T-helper 2 cell treated with Interferon-gamma antibody and Interleukin-4, amounts not matched to agents 100 ng/mL and 5 ng/mL, for 36 hours (primary cell): Measurements from ENCODE around the gene GAR1. TPM values are rescaled to one million over a fixed set of nuclear protein-coding genes. Genes with fewer than 3 reads are reported as not detected.
"Not testable (repeated sequence)": the region's sequence is repeated elsewhere in the genome, so short reads cannot be mapped to it uniquely, and the experiment has no call there.

Source experiments
- intact Hi-C: fragments of 100-400 bp; cut with micrococcal nuclease; formaldehyde crosslinking; loops from one replicate; pipeline ENCODE4 v1.15.1; 2023
- total RNA-seq: library from RNA; stranded (reverse); gene quantifications from 2 replicates; pipeline ENCODE4 v1.2.3, GENCODE V29; 2022

GAR1 gene
- 32.9 and 39.3 TPM in 2 replicates for total RNA-seq

DNA sequence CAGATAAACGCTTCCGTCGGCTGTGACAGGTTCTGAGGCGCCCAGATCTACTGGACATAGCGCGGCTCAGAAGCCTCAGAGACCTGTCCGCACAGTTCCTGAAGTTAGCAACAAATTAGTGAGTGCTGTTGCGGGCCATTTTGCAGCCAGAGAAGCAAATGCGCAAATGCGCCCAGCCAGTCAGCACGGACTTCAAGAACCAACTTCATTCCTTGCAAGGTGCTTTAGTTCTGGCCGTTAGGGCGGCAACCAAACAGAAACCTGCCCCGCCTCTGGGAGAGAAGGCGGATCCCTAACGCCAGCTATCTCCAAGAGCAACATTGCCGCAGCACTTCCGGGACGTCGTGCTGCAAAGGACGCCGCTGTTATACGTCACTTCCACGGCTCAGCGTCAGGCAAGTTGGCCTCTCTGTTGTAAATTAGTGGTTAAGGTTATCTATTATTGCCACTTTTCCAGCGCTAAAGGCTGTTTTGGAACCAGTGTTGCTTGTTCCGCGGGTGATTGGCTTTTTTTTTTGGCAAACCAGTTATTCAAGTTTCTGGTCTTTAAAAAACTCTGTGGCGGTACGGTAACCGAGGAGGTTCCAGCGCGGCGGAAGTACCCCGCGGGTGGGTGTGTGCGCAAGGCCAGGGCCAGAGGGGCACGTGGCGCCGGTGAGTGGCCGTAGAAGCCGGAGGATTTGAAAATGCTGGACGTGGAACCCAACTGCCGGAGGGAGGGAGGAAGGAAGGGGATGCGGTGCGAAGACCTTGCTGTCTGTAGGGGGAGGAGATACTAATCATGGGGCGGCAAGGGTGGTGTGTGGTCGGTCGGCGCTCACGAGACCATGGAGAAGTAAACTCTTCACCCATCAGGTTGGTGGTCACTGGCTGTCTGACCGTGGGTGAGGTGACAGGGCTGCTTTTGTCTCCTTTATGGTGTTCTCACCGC is at the start of gene GAR1:
TSS of gene GAR1 (plus strand) at position 612 of the 931 bp plus-strand sequence. CDS start 403 bp downstream, outside the sequence.
- intact Hi-C loops, result loop anchor here (1.0 to 10.0 kb wide), 13 partner anchors 11 to 1825 kb away; partner anchors contain the start of genes CASP6, PLA2G12A, RPL34 and SEC24B

DNA sequence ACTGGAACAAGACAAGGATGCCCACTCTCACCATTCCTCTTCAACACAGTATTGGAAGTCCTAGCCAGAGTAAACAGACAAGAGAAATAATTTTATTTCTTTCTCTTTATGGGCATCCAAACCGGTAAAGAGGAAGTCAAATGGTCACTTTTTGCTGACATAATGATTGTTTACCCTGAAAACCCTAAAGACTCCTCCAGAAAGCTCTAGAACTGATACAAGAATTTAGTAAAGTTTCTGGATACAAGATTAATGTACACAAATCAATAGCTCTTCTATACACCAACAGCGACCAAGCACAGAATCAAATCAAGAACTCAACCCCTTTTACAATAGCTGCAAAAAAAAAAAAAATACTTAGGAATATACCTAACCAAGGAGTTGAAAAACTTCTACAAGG is 33.5 kb upstream of the GAR1 start:
- intact Hi-C loops, result not testable (repeated sequence)

DNA sequence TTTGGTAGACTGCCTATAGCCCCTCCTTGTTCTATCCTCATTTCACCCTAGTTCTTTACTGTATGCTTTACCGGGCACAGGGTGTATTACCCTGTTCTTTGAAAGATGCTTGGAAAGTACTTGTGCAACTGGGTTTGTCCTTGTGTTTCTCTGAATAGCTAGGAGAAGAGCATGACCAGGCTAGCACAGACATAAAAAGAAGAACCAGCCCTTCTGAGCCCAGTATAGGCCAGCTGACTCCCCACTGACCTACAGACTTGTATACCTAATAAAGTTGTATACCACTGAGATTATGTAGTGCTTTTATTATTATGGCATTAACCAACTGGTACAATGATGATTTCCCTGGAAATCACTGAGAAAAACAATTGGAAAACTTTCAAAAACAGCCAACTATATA is 28.7 kb upstream of the GAR1 start:
- intact Hi-C loops, result no loop called here

GRCh38 chr4:109787807-109788206 is 27.8 kb upstream of the GAR1 start:
- intact Hi-C loops, result no loop called here

DNA sequence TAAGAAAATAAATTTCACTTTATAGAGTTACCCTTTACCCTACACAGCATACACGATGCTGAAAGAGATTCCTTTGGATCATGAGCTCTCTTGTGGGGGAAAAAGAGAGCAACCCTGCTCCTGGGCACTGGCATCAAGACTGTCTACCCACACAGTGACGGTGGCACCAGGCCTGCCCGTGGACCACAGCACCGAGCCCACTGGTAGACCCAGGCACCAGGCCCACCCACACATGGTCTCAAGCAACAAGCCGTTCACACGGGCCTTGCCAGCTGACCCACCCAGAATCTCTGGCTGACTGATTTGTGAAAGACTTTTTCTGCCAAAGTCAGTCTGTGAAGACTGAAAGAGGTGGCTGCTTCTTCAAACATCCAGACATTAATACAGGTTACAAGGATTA is 20.5 kb upstream of the GAR1 start:
- intact Hi-C loops, result no loop called here

DNA sequence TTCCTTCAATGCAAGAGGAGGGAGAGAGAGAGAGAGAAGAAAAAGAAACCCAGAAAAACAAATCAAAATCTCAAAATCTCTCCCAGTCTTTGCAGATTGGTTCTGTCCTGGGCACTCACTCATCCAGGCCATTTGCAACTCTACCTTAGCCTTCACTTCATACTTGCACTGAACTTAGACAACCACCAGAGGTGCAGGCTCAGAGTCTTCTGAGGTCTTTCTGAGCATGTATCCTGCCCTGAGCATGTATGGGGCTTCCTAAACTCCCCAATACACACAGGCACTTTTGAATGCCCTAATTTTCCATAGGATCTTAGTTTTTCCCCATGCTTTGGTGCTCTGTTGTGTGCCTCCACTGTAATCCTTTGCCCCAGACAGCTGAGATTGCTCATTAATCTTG is 16.7 kb upstream of the GAR1 start:
- intact Hi-C loops, result no loop called here

DNA sequence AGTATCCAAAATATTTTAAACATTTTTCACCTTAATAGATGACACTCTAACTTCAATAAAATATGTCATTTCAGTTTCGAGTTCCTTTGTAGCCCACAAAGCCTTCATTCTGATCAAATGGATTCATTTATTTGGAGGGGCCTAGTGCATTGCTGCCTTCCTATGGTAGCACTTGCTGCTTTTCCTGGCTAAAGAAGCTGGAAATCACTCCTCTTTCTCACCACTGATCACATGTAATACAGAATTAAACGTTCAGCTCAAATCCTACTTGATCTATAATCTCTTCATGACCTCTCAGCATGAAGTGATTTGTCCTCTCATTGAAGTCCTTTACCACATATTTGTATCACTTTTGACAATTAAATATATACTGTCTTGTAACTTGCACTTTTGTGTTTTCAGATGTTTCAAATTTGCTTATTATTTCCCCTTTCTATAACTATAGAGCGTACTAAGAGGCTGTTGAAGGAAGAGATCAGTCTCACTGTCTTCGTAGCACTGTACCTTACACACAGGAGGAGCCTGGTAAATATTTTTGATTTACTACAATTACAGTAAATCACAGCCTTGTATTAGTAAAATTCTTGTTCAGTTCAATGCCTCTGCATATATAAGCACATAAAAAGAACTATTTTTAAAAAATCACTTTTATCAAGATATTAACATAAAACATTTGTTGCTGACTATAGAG is 14.3 kb upstream of the GAR1 start:
- intact Hi-C loops, result loop anchor here (5.0 kb wide), 1 partner anchor 44 kb away; no protein-coding TSS in a partner anchor

DNA sequence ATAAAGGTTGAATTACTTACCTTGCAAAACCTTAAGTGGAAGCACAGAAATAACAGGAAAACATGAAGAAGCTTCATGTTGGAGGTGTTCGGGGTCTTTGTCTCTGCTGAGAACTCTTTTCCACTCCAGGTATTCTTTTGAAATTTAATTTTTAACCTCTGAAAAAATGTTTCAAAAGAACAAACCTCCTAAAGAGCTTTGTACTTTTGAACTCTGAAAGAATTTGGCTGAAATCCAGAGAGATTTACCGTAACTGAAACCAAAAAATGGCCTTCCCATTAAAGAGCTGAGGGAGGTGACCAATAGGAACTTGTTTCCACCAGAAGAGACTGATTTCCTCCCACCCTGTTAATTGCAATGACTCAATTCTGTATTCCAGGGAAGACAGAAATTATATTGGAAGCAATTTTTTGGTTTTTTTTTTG is 13.7 kb upstream of the GAR1 start, which contains the start of gene CFI:
TSS of gene CFI (minus strand) at position 105 of the 425 bp plus-strand sequence. CDS start at position 77, 28 bp downstream.
- intact Hi-C loops, result loop anchor here (5.0 kb wide), 1 partner anchor 45 kb away; no protein-coding TSS in a partner anchor

GRCh38 chr4:109803924-109804571 is 11.5 kb upstream of the GAR1 start:
- intact Hi-C loops, result loop anchor here (5.0 kb wide), 1 partner anchor 47 kb away; no protein-coding TSS in a partner anchor

GRCh38 chr4:109809655-109810054 is 5.9 kb upstream of the GAR1 start:
- intact Hi-C loops, result loop anchor here (10.0 kb wide), 2 partner anchors 275 to 705 kb away; no protein-coding TSS in a partner anchor

- intact Hi-C loops, result loop anchor here (10.0 kb wide), 2 partner anchors 274 to 704 kb away; no protein-coding TSS in a partner anchor
Observed at GRCh38 chr4:109810552-109811387, 4.8 kb upstream of the GAR1 start.

DNA sequence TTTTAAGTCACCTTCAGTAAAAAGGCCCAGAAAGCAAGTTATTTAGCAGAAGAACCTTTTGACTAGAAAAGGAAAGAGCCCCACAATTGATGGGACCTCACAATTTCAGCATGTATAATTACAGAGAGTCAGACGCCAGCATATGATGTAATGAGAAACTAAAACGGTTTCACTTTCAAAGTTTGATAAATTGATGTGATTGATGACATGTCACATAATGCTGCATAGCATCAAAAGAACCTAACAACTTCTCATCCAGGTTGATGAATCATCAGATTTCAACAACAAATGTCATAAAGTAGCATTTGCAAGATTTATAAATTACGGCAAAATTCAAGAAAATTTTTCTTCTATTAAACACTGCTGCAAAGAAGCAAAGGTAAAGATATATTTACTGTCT is 3.9 kb upstream of the GAR1 start:
- intact Hi-C loops, result loop anchor here (10.0 kb wide), 2 partner anchors 273 to 703 kb away; no protein-coding TSS in a partner anchor

- intact Hi-C loops, result loop anchor here (1.0 to 10.0 kb wide), 4 partner anchors 10 to 699 kb away; no protein-coding TSS in a partner anchor
Observed at GRCh38 chr4:109816082-109816442, 500 bp downstream of the GAR1 start.

GRCh38 chr4:109816894-109817293 is 1.3 kb downstream of the GAR1 start:
- intact Hi-C loops, result loop anchor here (1.0 to 10.0 kb wide), 4 partner anchors 9 to 698 kb away; no protein-coding TSS in a partner anchor

- intact Hi-C loops, result loop anchor here (10.0 kb wide), 2 partner anchors 267 to 697 kb away; no protein-coding TSS in a partner anchor
Observed at GRCh38 chr4:109818268-109818667, 2.7 kb downstream of the GAR1 start.

- intact Hi-C loops, result no loop called here
Observed at GRCh38 chr4:109820563-109820962, 5.0 kb downstream of the GAR1 start.

GRCh38 chr4:109821185-109821584 is 5.6 kb downstream of the GAR1 start:
- intact Hi-C loops, result no loop called here

DNA sequence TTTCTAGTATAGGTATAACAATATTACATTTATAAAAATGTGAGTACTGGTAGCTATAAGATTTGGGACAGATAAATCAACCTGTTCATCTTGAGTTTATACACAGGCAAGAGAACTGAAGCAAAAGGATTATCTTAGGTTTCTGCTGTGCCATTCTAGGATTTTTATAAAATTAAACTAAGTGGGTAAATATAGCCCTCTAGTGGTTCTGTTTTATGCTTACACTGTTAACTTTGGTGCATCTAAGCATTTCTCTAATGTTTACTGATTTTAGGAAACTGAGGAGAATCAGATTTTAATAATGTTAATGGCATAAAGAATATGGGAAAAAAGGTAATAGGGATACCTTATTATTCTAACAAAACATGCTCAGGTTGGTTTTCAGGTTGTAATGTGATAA is 11.2 kb downstream of the GAR1 start:
- intact Hi-C loops, result loop anchor here (1.0 kb wide), 3 partner anchors 10 to 404 kb away; partner anchors contain the start of gene CASP6

- intact Hi-C loops, result no loop called here
Observed at GRCh38 chr4:109827672-109828071, 12.1 kb downstream of the GAR1 start, which contains the start of gene RRH. TSS of gene RRH (plus strand) at chr4:109827972. CDS start at chr4:109828028, 56 bp downstream.

DNA sequence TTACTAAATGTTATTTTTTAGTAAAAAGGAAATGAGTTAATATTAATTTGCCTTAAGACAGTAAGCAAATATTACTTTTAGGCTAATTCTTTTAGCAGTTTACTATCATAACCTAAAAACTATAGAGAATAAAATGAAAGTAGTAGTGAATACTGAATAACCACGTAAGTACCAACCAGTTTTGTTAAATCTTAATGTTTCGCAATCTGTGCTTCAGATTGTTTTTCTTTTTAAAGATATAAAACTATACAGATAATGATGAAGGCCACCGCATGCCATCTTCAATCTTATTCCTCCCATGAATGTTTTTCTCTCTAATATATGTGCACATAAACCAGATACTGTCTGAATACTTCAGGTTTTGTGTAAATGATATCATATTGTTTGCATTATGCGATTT is 18.2 kb downstream of the GAR1 start:
- intact Hi-C loops, result no loop called here
